RKO (cell line): ENCODE data around the gene YES1.
"Not testable (repeated sequence)": the region's sequence is repeated elsewhere in the genome, so short reads cannot be mapped to it uniquely, and the experiment has no call there.

Experiments used
- DNase-seq: peaks from one replicate; pipeline ENCODE4 v3.0.0-alpha.2; 2016; ENCODE audit warnings: low spot score

YES1 gene

DNA sequence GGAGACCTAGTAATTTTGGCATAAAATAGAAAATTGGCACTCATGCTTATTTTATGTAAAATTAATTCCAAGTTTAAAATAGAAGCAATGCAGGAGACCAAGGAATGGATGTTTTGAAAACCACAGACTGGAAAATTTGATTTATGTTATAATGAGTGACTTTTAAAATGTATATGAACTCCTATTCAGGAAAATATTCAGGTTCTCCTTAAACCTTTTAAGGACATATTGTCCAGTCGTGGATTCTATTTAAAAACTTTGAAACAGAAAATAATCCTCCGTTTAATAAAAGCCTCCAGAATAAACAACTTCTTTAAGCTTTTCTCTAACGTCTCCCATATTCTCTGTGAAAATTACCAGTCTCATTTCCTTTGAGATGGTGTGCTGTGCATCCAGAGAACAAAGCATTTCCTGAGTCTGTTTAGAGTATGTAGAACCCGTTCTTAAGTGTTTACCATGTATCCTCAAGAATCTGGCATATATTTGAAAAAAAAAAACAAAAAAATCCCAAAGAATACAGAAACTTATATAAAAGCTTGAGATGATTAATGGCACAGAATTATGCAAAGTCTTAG, 8.6 kb upstream of the YES1 start:
- no peak for DNase-seq

DNA sequence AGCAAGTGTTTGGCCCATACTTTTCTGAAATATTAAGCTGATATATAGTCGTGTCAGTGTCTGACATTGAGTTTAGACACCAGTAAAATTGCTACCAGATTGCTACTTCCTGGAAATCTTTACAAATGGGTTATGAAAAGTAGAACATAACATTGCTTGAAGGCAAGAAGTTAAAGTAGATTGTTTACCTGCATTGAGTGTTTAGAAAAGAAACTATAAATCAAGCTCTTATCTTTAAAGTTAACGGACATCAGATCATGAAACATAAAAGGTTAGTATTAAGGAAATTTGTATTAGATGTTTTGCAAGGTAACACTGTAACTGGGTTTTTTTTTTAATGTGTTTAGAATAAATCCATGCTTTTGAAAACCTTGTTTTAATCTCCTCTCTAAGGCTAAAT, 4.8 kb upstream of the YES1 start:
- no peak for DNase-seq

DNA sequence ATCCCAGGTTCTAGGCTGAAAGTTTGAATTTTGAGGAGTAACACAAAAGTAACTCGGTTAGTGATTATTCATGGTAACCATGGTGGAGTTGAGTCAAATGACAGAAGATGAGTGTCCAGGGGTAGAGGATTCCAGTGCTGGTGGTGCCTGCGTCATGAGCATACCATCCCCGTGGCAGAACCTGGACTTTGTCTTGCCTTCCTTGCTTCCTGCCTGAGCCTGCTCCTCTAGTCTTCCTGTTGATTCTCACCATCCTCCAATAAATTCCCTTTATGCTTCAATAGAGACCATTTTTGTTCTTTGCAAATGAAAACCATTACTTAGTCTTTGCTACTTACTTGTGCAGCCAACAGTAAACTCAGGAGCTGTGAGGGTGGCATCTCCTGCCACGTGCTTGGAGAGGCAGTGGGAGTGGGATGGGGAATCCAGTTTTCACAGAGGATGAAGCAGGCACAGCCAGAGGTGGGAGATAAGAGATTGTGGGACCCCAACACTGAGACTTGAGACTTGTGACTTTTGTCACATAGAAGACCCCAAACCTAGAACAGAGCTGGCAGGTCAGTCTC, 4.1 kb upstream of the YES1 start:
- DNase-seq, result no peak

DNA sequence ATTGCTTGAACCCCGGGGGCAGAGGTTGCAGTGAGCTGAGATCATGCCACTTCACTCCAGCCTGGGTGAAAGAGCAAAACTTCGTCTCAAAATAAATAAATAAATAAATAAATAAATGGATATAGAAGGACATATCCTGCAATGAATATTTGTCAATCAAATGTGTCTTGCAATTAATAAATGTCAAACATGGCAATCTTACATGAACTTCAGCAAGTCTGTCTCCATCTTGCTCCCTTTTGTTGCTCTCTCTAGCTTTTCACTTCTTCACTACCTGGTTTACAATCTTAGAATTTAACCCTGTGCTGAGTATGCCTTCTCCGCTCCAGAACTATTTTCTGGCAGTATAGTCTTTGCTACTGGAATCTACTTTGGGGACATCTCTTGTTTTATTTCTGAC, 3.3 kb upstream of the YES1 start:
- DNase-seq, result no peak

DNA sequence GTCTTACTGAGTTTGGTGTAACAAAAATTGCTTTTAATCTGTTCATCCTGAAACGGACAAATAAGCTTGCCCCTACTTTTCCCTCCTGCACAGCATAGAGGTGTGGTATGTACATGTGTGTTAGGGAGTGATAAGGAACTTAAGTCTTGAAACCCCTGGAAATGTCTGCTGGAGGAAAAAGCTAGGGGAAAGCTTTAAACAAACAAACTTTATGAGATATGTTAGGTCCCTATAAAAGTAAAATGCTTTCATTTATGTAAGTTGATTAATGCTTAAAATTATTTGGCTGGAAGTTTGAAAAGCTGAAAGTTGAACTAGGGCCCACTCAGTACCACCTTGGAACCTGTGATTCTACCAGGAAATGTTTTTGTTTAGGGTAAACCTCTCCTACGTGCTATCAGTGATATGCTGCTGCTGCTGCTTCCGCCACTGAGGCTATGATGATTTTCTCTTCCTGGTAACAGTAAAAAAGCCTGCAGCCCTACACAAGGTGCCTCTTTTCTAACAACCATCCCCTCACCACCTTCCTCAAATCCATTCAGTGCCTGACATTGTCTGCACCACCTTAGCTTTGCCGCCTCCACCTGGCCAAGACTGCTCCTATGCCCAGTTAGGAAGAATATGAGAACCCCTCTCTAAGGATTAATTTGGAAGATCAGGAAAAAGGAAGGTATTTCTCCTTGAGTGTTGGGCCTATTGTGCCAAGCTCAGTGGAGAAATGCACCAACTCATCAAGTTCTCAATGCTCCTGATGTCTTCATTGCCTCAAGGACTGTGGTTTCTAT, 2.5 kb upstream of the YES1 start:
- no peak for DNase-seq

DNA sequence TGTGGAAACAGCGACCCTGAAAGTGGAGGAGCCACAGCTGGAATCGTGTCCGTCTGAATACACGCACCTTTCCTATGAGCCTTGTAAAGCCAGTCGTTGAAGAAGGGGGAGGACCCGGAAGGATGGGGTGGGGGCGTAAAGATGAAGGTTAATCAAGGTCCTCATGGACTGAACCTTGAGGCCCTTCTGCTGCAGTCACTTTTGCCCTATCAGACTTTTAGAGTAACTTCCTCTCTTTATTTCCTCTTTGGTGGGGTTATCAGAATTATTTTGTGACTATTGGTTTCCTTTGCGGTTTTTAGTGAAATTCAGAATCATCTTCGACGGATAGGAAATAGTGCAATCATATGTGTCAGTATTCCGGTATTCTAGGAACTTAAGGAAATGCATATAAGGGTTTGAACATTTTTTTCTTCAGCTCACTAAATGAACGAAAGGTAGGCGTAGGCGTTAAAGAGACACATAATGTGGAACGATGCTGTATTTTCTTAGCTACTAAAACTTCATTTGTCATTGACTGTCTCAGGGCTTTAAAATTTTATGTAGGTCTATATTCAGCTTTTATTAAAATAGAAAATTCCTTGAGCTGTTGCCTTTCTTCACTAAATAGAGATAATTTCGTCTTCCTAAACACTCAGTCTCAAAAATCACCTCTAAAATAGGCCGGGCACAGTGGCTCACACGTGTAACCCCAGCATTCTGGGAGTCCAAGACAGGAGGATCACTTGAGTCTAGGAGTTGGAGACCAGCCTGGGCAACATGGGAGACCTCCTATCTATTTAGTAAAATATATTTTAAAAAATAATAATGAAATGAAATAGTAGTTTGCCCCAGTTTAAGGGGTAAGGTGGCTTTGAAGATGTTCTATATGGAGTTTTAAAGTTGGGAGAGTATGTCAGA, 1.4 kb upstream of the YES1 start:
- no peak for DNase-seq

DNA sequence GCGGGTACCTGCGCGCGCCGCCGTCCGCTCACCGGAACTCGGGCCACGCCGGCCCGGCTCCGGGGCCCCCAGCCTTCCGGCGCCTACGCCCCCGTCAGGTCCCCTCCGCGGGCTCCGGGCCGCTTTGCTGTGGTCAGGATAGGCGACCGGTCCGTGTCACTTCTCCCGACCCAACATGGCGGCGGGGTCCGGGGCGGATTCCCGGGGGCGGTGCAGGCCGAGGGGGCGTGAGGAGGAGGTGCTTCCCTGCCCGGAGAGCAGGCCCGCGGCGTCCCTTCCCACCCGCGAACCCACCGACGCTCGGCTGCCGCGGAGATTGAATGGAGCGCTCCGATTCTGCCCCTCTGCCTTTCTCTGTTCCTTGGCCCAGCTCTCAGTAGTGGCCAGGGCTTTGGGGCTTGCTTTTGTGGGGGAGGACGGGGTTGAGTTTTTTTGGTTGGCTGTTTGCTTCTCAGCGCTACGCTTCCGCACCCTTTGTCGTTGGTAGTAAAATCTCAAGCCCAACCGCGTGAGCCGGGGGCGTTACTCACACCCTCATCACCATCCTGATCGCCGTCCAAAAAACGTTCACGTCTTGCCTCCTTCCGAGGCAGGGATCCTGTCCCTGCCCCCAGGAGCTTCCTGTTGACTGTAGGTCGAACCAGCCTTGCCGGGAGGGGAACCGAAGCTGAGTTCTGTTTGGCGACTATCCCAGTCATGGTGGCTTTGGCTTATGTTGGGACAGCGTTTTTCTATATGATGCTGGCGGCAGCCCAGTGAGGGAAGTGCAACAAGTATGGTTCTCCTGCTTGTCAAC, 532 bp upstream of the YES1 start:
- DNase-seq, result peak; percentile 94

DNA sequence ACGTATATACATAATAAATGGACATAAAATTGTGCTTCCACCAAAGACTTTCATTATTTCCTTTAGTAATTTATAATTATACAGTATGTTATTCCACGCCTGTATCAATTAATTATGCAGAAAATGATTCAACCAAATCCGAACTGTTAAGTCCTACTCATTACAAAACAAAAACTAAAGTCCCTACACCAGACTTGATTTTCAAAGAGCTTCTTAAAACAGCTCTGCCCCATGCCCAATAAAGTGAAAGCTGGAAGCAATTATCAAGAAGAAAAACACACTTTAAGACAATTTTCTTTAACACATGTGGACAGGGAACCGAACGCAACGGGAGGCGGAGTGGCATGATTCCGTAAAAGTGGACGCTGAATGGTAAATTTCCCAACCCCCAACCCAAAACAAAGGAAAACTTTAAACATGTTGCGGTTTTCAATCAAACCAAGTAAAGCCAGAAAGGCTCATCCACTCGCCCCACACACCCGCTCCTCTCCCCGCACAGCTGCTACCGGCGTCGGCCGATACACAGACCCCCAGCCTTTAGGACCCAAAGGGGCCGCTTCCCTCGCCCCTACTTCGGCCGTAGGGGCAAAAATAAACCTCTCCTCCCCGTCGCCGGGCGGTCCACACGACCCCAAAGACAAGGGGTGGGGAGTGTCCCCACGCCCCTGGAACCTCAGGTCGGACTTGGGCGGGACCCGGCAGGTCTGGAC, 705 bp downstream of the YES1 start:
- peak; percentile 43 for DNase-seq

DNA sequence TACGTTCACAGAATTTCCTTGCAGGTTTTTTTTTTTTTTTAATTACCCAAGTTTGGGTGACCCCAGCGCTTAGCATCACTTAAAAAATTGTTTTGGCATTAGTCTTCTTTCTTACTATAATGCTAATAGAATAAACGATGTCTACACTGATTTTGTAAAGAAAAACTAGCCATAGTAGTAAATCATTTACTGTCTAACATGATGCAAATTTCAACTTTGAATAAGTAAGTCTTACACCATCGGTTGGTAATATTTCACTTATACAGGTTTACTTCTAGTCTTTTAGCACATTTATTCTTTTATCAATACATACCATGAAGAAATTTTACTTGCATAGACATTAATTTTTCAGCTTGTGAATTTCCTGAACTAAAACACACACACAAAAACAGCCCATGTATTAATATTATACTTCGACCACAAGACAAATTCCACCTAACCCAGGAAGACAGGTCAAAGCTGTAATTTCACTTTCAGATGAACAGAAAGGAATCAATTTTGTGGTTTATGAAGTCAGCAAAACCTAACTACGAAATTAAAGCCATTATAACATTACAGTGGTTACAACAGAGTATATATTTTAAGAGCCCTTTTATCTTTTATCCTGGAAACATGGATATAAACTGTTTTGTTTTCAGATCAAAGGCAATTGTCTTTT, 1.9 kb downstream of the YES1 start:
- DNase-seq, result no peak

DNA sequence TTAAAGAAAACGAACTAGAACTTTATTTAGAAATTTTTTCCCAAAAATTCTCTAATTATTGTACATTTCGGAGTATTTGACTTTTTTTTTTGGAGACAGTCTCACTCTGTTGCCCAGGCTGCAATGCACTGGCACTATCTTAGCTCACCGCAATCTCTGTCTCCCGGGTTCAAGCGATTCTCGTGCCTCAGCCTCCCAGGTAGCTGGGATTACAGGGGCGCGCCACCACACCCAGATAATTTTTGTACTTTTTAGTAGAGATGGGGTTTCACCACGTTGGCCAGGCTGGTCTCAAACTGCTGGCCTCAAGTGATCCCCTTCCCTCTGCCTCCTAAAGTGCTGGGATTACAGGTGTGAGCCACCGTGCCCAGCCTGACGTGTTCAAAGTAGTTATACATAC, 2.8 kb downstream of the YES1 start:
- DNase-seq, result not testable (repeated sequence)

DNA sequence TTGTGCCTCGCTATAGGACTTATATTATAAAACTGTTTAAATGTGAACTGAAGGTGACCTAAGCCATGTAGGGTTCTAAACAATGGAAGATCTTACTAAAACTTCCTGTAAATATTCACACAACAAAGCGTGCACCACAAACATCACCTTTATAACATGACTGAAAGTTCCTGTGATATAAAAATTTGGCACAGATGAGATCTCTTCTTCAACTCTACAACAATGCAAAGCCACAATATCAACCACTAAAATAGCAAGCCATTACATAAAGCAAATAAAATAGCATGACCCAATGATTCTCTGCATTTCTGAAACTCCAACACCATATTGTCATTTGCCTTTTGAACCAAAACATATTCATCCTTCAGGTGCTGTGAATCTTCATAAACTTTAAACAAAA, 3.5 kb downstream of the YES1 start:
- DNase-seq, result no peak

DNA sequence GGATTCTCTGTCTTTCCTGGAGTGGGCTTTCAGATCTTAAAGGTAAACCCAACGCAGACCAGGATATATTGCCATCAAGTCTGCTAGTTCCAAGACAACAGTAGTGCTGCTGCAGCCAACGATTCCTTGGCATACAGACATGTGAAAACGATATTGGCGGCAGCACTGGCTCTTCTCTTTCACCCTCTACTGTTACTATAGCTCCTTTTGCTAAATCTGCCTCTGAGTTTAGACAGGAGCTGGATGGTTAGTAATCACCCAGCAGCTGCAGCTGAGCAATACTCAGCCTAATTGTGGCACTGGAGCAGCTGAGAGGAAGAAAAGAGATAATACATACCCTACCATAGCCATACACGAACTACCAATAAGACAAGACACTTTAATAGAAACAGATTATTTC, 4.0 kb downstream of the YES1 start:
- DNase-seq, result peak; percentile 17

DNA sequence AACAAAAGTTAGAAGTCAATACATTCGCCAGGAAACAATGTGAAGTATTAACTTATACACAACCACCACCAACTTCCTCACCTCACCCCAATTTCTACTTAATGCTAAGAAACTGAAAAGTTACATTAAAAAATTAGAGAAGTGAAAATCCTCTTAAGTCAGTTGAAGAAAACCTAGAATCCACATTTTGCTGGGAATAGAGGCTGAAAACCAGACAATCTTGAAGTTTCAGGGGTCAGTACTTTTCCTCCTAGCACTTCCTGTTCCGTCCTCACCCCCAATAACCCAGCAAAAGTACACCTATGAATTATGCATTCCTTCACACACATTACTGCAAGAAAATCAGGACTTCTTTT, 6.3 kb downstream of the YES1 start:
- DNase-seq, result no peak

DNA sequence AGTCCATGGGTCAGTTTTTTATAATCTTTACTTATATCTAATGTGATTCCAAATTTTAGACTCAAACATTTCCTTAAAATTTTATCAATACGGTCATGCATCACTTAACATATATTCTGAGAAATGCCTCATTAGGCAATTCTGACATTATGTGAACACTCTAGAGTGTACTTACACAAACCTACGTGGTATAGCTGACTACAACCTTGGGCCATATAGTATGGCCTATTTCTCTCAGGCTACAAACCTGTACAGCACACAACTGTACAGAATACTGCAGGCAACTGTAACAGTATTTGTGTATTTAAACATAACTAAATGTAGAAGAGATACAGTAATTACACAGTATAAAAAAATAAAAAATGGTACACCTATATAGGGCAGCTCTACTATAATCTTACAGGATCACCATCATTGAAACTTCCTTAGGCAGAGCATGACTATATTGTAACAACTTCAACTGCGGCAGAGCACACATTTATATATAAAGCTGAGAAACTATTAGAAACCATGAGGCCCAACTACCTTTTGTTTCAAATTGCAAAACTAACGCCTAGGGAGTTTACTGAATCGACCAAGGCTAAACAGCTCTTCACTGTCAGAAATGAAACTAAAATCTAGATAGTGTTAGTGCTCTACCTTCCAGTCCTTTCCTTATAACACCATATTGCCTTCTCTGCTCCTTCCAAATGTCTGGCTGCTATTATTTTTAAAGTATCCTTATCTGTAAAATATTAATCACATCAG, 6.9 kb downstream of the YES1 start:
- no peak for DNase-seq

DNA sequence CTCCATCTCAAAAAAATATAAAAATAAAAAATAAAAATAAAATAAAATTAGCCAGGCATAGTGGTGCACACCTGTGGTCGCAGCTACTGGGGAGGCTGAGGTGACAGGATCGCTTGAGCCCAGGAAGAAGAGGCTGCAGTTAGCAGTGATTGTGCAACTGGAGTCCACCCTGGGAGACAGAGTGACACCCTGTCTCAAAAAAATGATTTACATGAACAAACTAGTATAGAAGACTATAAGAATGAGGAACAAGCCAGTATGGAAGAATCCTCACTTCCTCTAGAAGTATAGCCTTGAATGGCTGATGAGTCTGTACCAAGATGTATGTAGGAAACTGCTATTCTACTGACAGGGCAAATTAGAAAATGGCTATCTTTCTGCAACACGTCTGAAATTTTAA, 10.9 kb downstream of the YES1 start:
- no peak for DNase-seq

DNA sequence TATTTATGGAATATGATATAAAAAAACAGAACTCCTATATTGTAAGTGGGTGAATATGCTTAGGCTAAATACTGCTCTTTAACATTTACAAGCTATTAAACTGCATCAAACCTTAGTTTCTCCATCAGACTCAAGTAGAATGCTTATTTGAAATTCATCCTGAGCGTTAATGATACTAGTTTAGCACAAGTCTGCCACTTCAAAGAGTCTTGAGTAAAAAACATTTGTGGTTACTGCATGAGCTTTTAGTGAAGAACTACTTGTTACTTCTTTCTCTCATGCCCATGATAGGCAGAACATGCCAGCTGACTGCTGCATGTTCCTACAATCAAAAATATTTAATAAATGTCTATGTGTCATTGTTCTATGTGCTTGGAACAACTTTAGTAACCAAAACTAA, 12.1 kb downstream of the YES1 start:
- no peak for DNase-seq

DNA sequence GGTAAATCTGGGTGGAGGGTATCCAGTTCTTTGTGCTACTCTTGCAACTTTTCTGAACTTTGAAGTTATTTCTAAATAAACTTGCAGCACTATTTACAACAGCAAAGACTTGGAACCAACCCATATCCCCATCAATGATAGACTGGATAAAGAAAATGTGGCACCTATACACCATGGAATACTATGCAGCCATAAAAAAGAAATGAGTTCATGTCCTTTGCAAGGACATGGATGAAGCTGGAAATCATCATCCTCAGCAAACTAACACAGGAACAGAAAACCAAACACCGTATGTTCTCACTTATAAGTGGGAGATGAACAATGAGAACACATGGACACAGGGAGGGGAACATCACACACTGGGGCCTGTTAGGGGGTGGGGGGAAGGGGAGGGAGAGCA, 16.7 kb downstream of the YES1 start:
- DNase-seq, result not testable (repeated sequence)

DNA sequence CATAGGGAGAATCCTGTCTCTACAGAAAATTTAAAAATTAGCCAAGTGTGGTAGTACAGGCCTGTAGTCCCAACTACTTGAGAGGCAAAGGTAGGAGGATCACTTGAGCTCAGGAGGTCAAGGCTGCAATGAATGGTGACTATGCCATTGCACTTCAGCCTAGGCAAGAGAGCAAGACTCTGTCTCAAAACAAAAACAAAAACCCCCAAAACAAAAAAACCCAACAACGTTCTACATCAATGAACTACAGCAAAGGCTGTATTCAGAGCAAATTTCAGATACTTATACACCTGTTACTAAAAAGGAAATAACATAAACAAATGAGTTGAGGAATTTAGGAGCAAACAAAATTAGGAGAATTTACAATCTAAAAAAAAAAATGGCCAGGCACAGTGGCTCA, 22.6 kb downstream of the YES1 start:
- no peak for DNase-seq

DNA sequence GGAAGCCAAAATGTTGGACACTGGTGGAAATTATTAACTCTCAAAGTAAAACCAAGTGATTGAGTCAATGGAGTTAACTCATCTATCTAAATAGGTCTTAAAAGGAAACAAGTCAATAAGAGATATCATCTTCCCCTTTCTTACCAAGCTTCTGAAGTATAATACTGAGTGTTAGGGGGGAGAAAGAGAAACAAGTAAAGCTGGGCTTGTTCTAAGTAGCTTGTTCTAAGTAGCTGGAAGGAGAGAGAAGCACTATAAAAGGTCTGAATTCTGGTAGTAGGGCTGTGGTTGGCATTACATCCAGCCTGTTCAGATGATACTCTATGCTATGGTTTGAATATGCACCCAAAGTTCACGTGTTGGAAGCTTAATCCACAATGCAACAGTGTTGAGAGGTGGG, 26.8 kb downstream of the YES1 start:
- DNase-seq, result no peak
